Ovary (tissue), 3 donors: ENCODE measurements around the gene ZSWIM6.

ENCODE experiments used
- CTCF ChIP-seq, 3 donors: fragments of 450-650 bp in 2 of 3; fragments of 200-600 bp in 1 of 3; IDR thresholded peaks; one replicate each; pipeline versions ENCODE4 v1.5.1 to v1.8.0; 2016 to 2022; ENCODE audit warnings: antibody characterized with exemption in 3 of 3, mild to moderate bottlenecking in 1 of 3
- EP300 ChIP-seq: sonication (generic); formaldehyde crosslinking; IDR thresholded peaks from one replicate; pipeline ENCODE4 v1.6.1; 2017; ENCODE audit warnings: antibody characterized with exemption
- POLR2A ChIP-seq: fragments of 450-650 bp; IDR thresholded peaks from one replicate; pipeline ENCODE4 v1.6.1; 2017; ENCODE audit warnings: antibody characterized with exemption, mild to moderate bottlenecking, moderate library complexity
- donor health status: DM: no; HTN: no; CAD: no.

- TF ChIP-seq CTCF (IDR thresholded peaks at IDR 0.05), result no peak
- no peak for TF ChIP-seq POLR2A
- TF ChIP-seq EP300, result no peak
Observed at GRCh38 chr5:61414806-61415205, 82.7 kb downstream of the ZSWIM6 start.
